Right atrium auricular region (tissue), 2 donors: ENCODE results near the gene NLE1. TPM values are rescaled to one million over a fixed set of nuclear protein-coding genes. Genes with fewer than 3 reads are reported as not detected.
"Not testable (repeated sequence)": the region's sequence is repeated elsewhere in the genome, so short reads cannot be mapped to it uniquely, and the experiment has no call there.

ENCODE experiments used
- DNase-seq: peaks from one replicate; pipeline ENCODE4 v3.0.0-alpha.2; 2019; ENCODE audit warnings: low spot score
- H3K27ac ChIP-seq, 2 donors: fragments of 200-600 bp; sonication (generic); 1 replicate in 1 of 2; 2 replicates in 1 of 2; pipeline ENCODE4 v1.5.1; 2016 to 2019
- H3K27me3 ChIP-seq, 2 donors: fragments of 200-600 bp; sonication (generic); one replicate each; pipeline versions ENCODE4 v1.5.1 to v1.6.0; 2017 to 2019
- H3K36me3 ChIP-seq: fragments of 200-600 bp; sonication (generic); one replicate; pipeline ENCODE4 v1.5.1; 2016
- H3K4me1 ChIP-seq, 2 donors: fragments of 200-600 bp; sonication (generic); one replicate each; pipeline versions ENCODE4 v1.5.1 to v1.6.0; 2017 to 2019
- H3K4me3 ChIP-seq, 2 donors: fragments of 200-600 bp; sonication (generic); 1 replicate in 1 of 2; 2 replicates in 1 of 2; pipeline ENCODE4 v1.5.1; 2017 to 2019; ENCODE audit warnings: mild to moderate bottlenecking in 1 of 2, moderate library complexity in 1 of 2
- H3K9me3 ChIP-seq, 2 donors: fragments of 200-600 bp; sonication (generic); one replicate each; pipeline ENCODE4 v1.5.1; 2019
- CTCF ChIP-seq, 2 donors: fragments of 200-600 bp; sonication (generic); IDR thresholded peaks; one replicate each; pipeline ENCODE4 v1.5.1; 2019; ENCODE audit warnings: antibody characterized with exemption in 2 of 2
- total RNA-seq, 2 donors: library from RNA; depleted of rRNA; stranded (reverse); fragments of >200 nt; gene quantifications; one replicate each; pipeline ENCODE4 v1.1.0, GENCODE V29; 2016

NLE1 gene
- total RNA-seq, 2 donors from 2014 or later = 3.6 to 8.2 TPM

GRCh38 chr17:35117984-35118383, 24.1 kb downstream of the NLE1 start:
- no peak overlapping the region for H3K4me3 ChIP-seq
- no peaks in the 10 kb centered on the region for H3K36me3 ChIP-seq
- no peak overlapping the region for H3K27ac ChIP-seq
- peaks cover 0 to 20% of the 10 kb centered on the region in 2 donors for H3K4me1 ChIP-seq
- no peaks in the 10 kb centered on the region for H3K9me3 ChIP-seq
- TF ChIP-seq CTCF (IDR thresholded peaks at IDR 0.05) = no peak
- no peak for DNase-seq
- H3K27me3 ChIP-seq = no peaks in the 10 kb centered on the region

- no peaks in the 10 kb centered on the region for H3K27me3 ChIP-seq
These were observed 25.3 kb downstream of the NLE1 start for GRCh38 chr17:35116845-35117244.

GRCh38 chr17:35110791-35111190, 31.3 kb downstream of the NLE1 start:
- H3K36me3 ChIP-seq = peaks cover 11% of the 10 kb centered on the region
- H3K4me1 ChIP-seq, H3K9me3 ChIP-seq, DNase-seq, H3K4me3 ChIP-seq, H3K27me3 ChIP-seq, H3K27ac ChIP-seq: not testable (repeated sequence)

More at GRCh38 chr17:35116845-35117244, 25.3 kb downstream of the NLE1 start:
- peaks cover 0 to 20% of the 10 kb centered on the region in 2 donors for H3K4me1 ChIP-seq
- H3K4me3 ChIP-seq = no peak overlapping the region
- DNase-seq = no peak
- no peaks in the 10 kb centered on the region for H3K36me3 ChIP-seq
- TF ChIP-seq CTCF (IDR thresholded peaks at IDR 0.05) = no peak
- no peaks in the 10 kb centered on the region for H3K9me3 ChIP-seq
- H3K27ac ChIP-seq = no peak overlapping the region

GRCh38 chr17:35104844-35105450, 37.2 kb downstream of the NLE1 start:
- no peak overlapping the region for H3K4me3 ChIP-seq
- no peaks in the 10 kb centered on the region for H3K4me1 ChIP-seq
- no peaks in the 10 kb centered on the region for H3K27me3 ChIP-seq
- TF ChIP-seq CTCF (IDR thresholded peaks at IDR 0.05) = no peak
- H3K27ac ChIP-seq = no peak overlapping the region
- no peaks in the 10 kb centered on the region for H3K9me3 ChIP-seq
- no peak for DNase-seq
- peaks cover 41% of the 10 kb centered on the region for H3K36me3 ChIP-seq

GRCh38 chr17:35103271-35103670, 38.8 kb downstream of the NLE1 start:
- no peak for DNase-seq
- no peaks in the 10 kb centered on the region for H3K4me1 ChIP-seq
- no peak for TF ChIP-seq CTCF (IDR thresholded peaks at IDR 0.05)
- no peak overlapping the region for H3K4me3 ChIP-seq
- no peaks in the 10 kb centered on the region for H3K27me3 ChIP-seq
- H3K27ac ChIP-seq = no peak overlapping the region
- H3K36me3 ChIP-seq = peaks cover 41% of the 10 kb centered on the region
- no peaks in the 10 kb centered on the region for H3K9me3 ChIP-seq

GRCh38 chr17:35101725-35102124, 40.4 kb downstream of the NLE1 start:
- Histone ChIP-seq H3K27ac (no peak overlapping the region), H3K4me3 (no peak overlapping the region), H3K9me3 (no peaks in the 10 kb centered on the region), H3K36me3 (peaks cover 40% of the 10 kb centered on the region), H3K27me3 (no peaks in the 10 kb centered on the region), H3K4me1 (no peaks in the 10 kb centered on the region)
- DNase-seq = no peak
- TF ChIP-seq CTCF (IDR thresholded peaks at IDR 0.05) = no peak
